GM19351 (cell line): ENCODE data around the gene CDH5.
"Not testable (repeated sequence)": the region's sequence is repeated elsewhere in the genome, so short reads cannot be mapped to it uniquely, and the experiment has no call there.

Experiments used
- ATAC-seq: cut with Tn5 transposase; IDR thresholded peaks from one replicate; pipeline ENCODE4 v1.9.1; 2021; ENCODE audit warnings: mild to moderate bottlenecking, moderate library complexity; ENCODE audit not compliant: unreplicated experiment

CDH5 gene

DNA sequence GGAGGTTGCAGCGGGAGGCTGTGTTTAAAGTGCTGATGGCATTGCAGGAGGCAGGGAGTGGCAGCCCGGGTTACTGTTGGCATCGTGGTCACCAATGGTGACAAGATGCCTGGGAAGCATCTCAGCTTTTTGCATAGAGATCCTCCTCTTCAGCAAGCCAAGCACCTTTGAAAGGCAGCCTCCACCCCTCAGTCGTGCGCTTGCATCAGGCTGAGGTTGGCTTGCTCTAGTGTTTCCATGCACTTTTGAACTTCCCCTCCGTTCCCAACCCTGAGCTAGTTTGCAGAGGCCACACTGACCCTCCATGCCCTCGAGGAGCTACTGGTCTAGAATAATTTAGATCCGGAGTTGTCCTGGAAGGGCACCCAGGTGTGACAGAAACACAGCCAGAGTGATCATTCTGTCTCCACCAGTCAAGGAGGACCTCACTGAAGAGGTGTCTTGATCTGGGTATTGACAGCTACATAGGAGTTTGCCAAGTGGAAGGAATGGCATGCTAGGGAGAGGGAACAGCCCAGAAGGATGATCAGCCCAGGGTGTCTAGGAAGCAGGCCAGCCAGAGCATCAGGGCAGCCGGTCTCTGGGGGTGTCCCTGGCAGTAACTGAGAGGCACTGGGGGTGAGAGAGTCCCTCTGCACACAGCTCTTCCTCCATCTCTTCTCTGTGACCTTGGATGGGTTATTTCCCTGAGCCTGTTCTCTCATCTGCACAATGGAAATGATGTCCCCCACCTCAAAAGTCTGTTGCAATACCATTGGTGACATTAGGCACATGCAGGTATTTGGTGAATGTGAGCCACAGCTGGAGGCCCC lies 68.3 kb downstream of the CDH5 start:
- ATAC-seq: no peak

DNA sequence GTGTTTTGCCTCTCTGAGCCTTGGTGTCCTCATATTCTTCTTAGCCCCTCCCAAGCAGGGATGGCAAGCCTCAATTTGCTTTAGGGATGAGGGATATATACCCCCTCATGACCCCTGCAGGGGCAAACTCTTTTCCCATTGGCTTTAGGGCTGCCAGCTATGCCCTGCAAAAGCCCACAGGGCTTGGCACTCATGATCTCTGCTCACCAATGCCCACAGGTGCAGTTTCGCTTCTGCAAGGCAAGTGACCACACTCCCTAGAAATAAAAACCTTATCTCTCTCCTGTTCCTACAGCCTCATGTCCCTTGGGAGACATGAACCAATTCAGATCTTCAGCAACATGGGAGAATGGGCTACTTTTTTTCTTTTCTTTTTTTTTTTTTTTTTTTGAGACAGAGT lies 69.4 kb downstream of the CDH5 start:
- ATAC-seq: no peak

DNA sequence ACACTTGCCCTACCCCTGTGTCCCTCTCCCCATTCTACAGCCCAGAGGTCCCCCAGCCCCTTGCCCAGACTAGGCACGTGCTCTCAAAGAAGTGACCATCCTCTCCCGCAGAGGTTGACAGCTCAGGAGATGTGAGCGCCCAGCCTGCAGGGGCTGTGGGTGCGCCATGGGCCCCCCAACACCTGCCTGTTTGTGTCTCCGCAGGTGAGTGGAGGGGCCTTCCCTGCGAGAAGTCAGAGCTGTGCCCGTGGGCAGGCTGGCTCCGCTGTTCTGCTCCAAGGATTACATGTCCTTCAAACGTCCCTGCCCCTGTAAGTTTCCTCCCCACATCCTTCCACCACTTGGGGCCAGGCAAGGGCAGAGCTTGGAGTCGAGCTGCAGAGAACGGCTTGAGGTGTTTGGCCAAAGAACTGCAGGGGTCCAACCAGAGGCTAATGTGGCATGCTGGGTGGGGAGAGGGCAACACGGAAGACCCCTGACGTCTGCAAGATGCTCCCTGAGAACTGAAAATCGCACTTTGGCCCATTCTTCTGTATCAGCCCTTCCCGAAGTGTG lies 71.0 kb downstream of the CDH5 start:
- no peak for ATAC-seq

DNA sequence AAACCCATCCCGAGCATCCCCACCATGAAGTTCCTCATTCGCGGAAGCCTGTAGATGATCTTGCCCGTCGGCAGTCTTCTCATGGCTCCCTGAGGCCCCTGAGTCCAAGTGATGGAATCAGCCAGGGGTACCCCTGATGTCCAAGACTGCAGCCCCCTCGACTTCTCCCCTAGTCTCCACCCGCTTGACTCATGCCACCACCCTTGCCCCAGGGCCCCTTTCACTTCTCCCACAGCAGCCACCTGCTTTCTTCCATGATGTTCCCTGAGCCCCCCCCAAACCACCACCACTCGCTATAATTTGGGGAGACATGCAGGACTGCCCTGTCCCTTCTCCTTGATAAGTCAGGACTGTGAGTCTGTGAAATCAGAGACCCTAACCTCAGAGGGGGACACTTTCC lies 72.0 kb downstream of the CDH5 start:
- ATAC-seq: no peak

DNA sequence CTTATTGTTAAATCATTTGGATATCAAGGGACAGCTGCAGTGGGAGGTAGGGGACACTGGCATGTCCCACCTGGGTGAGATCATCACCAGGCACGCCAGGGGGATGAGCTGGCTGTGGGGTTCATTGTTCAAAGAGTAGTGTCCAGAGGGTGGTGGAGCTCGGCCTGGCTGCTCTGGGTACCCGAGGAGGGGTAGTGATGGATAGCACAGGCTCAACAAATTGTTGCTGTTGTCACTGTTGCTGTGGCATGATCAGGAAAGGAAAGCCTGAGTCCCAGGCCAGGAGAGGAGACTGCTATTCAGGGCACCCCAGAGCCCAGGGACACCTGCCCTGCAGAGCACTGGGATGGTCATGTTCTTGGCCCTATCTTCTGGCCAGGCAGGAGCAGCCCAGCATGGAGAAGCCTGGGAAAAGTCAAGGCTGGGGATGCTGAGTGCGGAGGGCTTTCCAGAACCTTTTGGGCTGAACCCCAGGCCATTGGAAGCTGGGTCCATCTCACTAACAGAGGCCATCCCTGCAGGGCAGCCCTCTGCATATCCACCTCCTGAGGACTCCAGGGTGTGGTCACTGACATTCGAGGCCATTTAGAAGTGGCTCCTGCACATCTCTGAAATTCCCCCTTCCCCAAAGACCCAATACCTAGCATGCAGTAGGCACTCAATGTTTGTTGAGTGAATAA lies 72.7 kb downstream of the CDH5 start:
- no peak for ATAC-seq

DNA sequence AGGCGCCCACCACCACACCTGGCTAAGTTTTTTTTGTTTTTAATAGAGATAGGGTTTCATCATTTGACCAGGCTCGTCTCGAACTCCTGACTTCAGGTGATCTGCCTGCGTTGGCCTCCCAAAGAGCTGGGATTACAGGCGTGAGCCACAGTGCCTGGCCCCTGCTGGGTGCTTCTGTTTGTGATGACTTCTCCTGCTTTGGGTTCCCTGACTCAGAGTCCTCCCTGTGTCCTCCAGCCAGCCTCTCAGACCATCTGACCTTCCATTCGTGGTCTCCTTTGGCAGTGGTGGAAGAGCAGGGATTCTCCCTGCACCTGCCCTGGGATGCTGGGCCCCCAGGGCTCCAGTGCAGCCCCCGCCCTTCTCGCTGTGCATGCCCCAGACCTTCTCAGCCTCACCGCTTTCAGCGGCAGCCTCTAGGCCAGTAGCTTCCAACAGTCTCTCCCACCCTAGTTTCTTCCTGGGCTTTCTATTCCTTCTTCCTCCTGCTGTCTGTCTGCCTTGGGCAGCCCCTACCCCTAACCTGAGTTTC lies 73.8 kb downstream of the CDH5 start:
- no peak for ATAC-seq

DNA sequence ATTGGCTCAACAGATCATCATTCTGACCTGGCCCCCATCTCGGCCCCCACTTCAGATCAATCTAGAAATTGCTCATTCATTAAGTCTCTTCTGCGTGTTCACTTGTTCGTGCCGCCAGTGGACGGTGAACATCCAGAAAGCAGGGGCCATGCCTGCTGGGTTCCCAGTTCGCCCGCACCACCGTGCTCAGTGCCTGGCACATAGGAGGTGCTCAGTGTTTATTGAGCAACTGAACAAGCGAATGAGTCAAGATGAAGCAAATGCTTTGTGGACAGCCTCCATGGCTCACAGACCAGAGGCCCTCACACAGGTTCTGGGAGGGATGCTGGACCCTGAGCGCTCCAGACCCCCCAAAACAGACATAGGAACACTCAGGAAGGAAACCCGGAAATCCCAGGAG lies 74.5 kb downstream of the CDH5 start:
- no peak for ATAC-seq

DNA sequence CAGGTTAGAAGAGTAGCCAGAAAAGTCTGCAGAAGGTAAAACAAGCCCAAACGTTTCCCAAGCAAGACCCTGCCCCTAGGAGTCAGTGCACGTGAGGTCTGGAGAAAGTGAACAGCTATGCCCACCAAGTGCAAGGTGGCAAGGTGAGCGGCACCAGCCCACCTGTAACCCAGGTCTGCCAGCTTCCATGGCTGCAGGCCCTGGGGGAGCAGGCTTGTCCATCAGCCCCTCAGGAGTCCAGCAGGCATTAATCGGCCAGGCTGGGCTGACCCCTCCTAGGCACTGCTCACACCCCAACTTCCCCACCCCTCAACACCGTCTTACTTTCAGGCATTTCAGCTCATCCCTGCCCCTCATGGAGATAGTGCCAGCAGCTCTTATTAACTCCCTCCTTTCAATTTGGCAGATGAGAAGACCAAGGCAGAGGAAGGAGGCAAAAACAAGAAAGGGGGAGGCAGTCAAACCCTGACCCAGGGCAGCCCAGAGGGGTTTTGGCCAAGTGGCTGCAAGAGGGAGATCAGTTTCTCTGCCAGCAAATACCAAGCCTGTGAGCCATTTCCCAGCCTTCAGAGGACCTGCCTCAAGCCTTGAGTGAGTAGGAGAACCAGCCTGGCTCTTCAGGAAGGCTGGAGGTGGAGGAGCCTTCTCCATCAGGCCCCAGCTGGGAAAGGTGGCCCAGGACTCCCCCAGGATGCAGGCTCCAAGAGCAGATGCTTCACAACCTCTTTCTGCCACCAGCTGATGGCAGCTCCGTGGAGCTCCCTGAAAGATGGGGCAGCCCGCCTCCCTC lies 75.3 kb downstream of the CDH5 start:
- no peak for ATAC-seq

DNA sequence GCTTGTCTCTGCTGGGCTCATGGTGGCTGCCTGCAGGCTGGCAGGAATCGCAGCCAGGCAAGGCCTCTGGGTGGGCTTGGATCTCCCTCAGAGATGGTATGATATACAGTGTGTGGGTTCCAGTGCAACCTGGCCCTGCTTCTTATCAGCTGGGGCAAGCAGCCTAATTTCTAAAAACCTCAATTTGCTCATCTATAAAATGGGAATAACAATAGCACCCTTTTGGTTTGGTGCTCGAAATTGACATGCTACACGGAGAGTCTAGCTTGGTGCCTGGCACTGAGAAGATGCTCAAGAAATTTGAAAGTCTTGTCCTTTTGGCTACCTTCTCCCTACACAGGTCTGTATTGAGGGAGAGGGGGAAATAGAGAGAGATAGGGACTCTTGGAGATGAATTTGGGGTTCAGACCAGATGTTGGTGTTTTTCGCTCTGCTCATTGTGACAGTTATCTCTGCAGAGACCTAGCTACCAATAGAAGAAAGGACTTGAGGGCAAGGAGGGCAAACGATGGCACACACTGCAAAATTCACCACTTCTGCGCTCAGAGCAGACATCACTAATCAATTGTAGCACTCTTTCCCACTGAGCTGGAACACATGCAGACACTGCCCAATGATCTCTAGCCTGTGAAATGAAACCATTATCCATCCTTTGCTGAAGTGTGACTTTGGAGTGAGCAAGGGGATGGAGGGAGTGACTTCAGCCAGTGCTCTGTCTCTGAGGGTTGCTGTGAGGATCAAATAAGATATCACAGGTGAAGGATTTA lies 76.2 kb downstream of the CDH5 start:
- no peak for ATAC-seq

DNA sequence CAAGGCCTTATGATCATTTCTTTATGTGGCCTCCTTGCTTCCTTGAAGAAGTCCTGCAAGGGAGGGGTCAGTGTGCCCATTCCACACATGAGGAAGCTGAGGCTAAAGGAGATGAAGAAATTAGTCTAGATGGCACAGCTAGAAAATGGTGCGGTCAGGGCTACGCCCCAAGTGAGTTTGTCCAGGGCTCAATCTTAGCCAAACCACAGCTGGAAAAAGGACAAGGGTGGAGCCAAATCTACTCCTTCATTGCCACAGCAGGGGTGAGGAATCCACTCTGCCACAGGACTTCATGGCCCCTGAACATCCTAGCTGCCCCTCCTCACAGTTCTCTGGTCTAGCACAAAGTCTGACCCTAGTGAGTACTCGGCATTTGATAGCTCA lies 76.8 kb downstream of the CDH5 start:
- no peak for ATAC-seq

DNA sequence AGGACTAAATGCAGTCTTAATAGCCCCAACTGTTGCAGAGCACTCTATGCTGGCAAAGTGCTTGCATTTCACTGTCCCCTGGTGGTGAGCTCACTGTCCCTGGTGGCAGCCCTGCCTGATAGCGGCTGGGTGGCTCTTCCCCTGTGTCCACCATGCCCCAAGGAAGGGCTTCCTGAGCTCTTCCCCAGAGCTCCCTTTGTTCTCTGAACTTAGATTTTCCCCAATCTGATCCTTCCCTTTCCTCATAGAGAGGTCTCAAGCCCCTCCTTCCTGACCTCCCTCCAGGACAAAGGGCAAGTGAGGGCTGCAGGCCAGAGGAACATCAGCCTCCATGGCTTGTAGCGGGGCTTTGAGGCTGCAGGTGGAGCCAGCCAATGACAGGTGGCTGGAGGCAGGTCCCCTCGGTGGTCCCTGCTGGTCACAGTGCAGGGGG lies 77.6 kb downstream of the CDH5 start:
- no peak for ATAC-seq

DNA sequence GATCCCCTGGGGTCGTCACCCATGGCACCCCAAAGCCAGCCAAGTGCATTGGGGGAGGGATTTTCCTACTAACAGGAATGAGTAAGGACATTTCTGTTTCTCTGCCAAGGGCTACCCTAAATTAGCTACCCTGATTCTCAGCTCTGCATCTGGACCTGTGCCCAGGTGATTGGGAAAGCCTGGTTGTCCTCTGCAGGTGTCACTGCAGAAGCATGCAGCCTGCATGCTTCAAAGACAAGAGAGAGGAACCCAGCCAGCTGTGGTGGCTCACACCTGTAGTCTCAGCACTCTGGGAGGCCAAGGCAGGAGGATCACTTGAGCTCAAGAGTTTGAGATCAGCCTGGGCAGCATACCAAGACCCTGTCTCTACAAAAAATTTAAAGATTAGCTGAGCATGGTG lies 80.2 kb downstream of the CDH5 start:
- ATAC-seq: no peak

DNA sequence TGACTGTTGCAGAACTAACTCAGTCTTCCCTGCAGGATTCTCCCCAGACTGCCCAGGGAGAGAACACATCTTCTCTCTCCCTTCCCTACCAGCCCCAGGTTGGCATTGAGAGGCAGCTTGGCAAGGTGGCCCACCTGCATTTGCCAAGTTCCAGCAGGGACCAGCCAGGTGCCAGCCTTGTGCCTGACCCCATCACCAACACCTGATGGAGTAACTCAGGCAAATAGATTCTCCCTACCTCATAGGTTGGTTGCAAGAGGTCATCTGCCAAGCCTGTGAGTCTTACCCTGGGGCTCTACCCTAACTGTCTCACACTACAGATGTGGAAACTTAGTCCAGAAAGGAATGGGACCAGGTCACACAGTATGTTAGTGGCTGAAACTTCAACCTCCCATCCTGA lies 81.0 kb downstream of the CDH5 start:
- ATAC-seq: no peak

DNA sequence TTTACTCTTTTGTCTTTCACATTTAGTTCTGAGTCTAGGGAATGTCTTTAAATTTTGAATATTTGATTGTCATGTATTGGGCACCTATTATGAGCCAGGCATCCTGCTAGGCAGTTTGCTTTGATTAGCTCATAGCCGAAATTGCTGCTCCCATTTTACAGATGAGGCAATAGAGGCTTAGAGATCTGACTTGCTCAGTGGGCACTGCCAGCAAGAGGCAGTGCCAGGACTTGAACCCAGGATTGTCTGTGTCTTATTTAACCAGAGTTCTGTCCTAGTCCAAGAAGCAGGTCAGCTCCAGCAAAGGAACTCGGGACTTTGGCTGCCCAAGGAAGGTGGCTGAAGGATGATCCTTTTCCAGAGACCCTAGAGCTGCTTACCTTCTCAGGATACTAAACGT lies 85.1 kb downstream of the CDH5 start:
- ATAC-seq: no peak

DNA sequence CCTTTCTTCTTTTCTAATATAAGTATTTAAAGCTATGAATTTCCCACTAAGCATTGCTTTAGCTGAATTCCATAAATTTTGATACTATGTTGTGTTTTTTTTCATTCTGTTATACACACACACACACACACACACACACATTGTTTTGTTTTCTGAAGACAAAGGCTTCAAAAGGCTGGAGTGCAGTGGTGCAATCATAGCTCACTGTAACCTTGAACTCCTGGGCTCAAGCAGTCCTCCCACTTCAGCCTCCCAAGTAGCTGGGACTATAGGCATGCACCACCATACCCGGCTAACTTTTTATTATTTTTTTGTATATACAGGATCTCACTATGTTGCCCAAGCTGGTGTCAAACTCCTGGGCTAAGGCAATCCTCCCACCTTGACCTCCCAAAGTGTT lies 86.7 kb downstream of the CDH5 start:
- not testable (repeated sequence) for ATAC-seq
